Activated CD8-positive, alpha-beta memory T cell treated with anti-CD3 and anti-CD28 coated beads for 4 hours (primary cell): Measurements from ENCODE around the gene KLHL34.

Experiments used
- DNase-seq, 2 donors: peaks; one replicate each; pipeline ENCODE4 v3.0.0-alpha.2; 2020; ENCODE audit warnings: low read depth in 2 of 2

Gene KLHL34, protein sequence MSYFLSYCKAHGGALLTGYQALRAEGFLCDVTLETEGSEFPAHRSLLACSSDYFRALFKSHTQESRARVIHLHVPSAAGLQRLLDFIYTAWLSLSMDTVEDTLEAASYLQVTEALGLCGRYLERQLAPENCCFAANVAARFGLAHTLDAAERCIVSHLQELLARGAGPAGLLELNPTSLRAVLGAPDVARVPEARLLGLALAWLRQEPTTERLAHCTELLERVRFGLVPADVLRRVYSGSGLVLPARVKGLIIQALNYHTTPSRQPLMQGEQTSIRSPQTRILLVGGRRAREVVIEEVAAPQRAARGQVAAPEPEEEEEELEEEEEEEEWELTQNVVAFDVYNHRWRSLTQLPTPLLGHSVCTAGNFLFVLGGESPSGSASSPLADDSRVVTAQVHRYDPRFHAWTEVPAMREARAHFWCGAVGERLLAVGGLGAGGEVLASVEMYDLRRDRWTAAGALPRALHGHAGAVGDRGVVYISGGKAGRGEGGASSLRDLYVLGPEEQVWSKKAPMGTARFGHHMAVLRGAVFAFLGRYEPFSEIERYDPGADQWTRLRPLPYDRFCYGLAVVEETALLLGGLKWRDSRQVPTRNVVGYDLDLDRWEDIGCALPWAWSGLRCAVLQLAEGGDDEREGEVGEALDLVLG

DNA sequence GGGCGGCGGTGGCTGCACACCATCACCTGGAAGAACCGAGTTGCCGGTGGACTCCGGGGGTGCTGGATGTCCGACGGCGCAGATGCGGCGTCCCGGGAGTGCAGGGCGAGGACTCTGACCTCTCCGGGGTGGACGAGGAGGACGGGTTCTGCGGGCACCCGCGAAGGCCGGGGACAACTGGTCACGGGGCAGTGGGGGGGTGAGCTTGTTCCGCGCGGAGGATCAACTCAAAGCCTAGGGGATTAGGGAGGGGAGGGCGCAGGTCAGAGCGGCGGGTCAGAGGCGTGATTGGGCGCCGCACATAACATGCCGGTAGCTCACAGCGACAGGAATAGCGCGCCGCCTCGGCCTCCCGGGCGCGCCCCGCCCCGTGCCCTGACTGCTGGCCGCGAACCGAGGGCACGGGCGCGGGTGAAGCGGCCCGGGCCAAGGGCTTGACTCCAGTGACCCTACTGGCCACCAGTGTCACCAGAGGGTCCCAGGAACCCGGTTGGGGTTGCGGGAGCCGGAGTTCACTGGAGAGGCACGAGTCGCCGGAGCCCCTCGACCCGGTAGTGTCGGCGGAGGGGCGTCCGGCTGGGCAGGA is at the start of gene KLHL34:
TSS of gene KLHL34 (minus strand) at position 179 of the 586 bp plus-strand sequence. CDS start 542 bp downstream, outside the sequence.
- no peak for DNase-seq

DNA sequence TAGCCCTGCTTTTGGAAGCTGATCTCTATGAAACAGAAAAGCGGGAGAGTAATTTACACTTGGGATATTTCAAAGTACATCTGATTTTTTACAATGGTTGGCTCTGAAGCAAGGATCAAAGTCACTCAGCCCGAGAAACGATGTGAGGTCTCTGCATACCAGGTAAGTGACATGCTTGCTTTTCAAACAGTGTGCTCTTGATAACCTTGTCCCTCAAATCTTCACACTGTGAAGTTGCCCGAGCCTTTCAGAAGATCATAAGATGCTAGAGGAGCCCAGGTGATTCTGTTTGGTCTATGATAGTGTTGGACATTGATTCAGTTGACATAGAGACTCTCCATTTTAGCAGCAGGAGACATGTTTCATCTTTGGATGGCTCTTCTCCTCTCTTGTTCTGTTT is 47.1 kb upstream of the KLHL34 start:
- DNase-seq, result no peak

DNA sequence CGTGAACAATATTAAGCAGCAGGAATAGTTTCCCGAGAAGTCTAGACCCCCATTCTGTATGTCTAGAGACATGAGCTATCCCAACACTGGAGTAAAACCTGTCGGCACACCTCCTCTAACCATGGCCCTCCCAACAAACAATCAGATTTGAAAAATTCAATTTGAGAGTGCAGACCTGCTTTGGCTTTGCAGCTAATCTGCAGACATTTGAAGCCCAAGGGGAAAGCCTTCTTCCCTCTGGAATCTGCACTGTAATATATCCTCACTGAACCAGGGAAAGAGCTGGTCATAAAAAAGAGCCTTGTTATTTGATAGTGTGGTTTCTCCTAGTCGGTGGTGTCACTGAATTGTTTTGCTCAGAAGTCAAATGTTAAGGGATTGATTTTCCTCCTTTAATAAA is 44.6 kb upstream of the KLHL34 start:
- no peak for DNase-seq

DNA sequence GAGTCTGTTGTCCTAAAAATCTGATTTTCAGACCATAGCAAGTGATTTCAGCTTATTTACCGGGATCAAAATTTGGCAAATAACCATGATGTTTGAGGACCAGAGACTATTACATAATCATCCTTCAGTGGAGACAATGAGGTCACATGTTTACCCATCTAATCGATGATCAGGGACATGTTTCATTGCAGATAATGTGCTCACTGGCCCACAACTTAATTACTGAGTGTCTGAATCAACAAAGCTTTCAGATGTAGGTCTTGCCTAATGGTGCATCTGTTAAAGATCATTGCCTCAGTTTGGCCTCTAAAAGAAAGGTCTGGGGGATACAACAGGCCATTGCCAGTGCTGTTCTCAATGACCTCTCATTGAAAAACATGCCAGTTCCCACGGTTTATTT is 42.8 kb upstream of the KLHL34 start:
- no peak for DNase-seq

DNA sequence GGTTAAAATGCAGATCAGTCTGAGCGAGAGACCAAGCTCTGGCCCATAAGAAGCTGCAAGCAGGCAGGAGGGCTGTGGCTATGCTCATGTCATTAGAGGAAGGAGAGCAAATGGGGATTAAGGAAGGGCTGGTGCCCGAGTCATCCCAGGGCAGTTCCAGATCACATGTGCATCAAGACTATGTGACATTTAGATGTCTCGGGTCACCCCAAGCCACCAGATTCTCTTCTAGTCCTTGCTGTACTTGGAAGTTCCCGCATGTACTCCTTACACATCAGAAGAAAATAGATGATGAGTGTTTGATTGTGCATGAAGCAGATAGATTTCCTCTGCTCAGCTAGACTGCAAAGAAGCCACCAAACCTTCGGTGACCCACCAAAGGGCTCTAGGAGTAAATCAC is 42.1 kb upstream of the KLHL34 start:
- DNase-seq, result no peak

DNA sequence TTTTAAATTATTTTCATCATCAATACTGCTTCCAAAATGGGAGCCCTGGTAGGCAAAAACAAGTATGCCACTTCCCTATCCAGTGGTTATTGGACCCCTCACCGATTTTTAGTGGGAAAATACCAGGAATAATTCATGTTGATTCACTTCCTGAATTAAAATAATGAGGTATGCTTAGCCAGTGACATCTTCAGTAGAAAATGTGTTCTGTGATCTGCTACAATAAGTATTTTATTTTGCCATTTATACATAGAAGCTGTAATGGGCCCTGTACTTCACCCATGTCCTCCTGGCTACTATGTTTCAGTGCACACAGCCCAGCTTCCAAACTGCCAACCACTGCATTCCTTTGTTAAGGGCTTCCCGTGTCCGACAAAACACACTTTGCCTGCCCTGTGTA is 41.0 kb upstream of the KLHL34 start:
- no peak for DNase-seq

DNA sequence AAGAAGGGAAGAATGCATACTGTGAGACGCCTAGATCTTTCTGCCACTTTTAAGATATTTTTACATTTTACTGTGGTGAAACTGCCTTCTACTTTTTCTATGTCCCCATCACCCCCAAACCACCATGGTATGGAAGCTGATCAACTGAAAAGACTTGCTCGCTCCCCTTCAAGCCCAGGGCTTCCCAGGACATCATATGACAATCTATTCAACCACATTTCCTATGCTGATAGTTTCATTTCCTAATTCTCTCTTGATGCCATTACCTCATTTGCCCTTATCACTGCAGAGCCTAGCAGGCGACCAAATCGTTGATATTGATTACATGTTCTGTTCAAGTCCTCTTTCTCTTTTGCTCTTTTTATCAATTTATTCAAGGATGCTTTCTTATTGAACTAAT is 40.1 kb upstream of the KLHL34 start:
- DNase-seq, result no peak

DNA sequence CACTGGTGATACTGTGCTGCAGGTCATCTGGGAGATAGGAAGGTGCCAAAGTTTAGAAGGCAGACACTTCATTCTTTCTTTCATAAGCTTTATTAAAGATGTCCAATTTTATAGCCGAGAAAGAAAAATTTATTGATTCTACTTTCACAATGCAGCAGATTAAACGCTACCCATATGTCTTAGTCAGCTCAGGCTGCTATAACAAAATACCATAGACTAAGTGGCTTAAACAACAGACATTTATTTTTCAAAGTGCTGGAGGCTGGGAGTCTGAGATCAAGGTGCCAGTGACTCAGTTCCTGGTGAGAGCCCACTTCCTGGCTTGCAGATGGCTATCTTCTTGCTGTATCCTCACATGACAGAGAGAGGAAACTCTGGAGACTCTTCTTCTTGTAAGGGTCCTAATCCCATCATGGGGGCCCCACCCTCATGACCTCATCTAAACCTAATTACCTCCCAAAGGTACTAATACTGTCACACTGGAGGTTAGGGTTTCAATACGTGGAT is 33.4 kb upstream of the KLHL34 start:
- DNase-seq, result no peak

DNA sequence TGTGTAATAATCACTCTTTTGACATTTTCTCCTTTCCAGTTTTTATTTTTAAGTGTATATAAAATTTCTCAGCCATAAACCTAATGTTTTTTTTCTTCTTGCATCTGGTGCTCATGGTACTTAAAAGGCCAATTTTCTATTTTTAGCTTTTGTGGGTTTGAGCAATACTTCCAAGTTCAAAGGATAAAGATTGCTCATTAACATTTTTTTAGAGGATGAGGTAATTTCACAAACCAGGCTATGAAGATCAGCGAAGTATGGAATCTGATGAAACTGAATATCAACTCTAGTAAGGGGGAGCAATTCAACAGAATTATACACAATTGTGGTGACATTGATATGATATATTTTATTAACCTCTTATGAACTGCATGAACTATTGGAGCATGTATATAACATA is 25.8 kb upstream of the KLHL34 start:
- no peak for DNase-seq

DNA sequence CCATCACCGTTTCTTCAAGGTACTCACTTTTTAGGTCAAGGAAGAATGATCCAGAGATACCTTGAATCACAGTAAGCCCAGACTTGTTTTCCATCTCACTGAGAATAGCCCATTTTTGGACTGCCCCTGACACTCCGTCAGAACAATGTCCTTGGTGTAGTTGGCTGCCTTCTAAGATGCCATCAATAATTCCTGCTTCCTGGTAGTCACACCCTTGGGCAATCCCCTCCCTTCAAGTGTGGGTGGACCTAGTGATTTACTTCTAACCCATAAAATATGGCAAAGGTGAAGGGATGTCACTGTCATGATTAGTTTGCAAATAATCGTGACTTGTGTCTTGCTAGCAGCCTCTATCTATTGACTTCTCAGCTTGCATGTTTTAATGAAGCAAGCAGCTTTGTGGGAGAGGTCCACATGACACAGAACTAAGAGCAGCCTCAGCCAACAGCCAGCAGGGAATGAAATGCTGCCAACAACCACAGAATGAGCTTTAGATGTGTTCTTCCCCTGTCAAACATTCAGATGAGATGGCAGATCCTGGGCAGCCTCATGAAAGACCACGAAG is 20.0 kb upstream of the KLHL34 start:
- DNase-seq, result no peak

DNA sequence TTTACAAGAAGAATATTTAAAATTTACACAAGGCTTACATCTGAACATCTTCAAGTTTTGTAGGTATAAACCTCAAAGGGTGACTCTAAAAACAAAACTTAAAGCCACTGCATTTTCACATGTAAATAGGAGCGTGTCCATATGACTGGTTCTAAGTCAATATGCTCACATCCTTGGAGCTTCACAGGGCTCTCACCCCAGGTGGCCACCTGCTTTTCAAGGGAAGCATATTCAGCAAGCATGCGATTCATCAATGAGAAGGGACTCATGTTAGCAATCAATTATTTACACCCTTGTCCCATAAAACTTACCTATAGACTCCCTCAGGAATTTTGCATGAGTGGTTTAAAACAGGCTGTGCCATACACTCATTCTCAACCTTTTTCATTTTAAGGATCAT is 17.8 kb upstream of the KLHL34 start:
- DNase-seq, result no peak

DNA sequence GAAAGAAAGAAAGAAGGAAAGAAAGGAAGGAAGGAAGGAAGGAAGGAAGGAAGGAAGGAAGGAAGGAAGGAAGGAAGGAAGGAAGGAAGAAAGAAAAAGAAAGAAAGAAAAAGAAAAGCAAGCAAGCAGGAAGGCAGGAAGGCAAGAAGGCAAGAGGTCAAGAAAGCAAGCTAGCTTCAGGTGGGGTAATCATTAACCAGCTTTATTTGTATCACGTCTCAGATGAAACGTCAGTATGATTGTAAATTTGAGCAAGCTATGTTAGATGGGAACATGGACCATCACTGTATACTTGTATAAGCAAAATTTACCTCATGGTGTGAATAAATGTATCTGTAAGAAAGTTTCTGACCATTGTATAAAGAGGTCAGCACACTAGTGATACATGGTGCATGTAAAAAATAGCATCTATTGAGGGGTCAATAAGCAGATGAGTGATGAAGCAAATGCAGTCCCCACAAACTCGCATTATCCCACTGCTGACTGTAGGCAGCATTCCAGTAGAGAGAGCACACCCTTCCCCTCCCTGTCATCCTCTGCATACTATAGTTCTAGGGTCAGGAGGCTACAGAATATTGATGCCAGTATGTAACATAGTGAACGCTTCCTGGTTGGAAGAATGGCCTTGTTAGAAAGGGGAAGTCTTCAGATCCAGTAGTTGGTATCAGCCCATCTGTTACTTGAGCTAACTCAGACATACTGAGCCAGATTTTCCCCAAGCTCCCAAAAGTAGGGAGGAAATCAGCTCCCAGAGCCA is 16.5 kb upstream of the KLHL34 start:
- no peak for DNase-seq

DNA sequence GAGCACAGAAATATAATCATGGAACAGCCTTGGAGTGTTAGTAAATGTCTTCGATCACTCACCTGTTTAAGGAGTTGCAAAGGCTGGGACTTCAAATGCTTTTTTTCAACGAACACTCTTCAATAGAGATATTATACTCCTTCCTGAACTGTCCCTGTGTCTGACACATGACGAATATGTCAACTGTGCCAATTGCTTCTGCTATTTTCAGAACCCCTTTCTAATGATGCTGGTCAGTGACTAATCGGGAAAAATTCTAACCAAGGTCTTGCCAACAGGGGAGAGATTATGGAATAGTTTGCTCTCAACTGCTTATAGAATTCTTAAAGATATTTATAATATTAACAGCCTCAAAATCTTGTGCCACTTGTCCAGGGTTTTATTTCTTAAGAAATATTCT is 8.5 kb upstream of the KLHL34 start:
- no peak for DNase-seq

DNA sequence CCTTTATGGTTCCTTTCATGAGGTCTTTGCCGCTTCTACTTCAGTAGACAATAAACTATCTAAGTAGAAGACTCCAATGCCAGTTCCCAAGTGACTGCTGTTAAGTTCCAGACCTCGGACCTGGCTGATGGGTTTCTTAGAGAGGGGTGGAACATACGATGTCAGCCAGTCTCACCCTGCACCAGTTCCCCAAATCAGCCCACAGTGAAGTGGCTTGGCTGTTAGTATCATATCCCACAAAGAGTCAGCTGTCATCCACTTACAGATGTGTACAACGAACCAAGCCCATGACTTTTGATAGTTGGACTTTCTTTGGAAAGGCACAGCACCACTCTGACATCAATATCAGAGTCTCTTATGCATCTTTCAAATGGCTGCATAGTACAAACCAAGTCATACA is 8.1 kb upstream of the KLHL34 start:
- no peak for DNase-seq

DNA sequence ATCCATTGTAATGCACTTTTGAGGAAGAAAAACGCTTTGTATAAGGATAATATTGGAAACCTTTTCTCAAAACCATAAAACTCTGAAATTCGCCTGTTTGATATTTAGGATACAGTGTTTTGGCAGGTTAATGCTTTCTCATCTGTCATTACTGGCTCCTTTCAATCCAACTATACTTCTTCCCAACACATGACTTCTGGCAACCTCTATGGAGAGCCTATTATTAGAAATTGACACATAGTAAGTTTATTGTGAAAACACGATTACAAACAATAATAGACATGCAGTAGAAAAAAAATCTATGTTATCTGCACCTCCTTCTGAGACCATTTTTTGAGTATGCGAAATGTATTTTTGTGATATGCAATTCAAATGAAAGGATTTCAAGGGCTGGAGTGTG is 4.6 kb upstream of the KLHL34 start:
- DNase-seq, result no peak

DNA sequence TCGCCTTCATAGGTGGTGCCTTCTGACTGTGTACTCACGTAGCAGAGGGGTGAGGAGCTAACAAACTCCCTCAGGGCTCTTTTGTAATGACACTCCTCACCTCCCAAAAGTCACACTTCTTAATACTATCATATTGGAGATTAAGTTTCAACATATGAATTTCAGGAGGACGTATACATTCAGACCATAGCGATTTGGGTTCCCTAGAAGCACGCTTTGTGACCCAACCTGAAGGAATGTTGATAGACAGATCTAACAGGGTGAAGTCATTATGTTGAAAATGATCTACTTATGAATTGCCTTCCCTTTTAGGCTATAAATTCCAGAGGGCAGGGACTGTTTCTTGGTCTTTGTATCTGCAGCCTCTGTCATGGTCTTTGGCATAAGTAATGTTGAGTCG is 3.2 kb upstream of the KLHL34 start:
- DNase-seq, result no peak

DNA sequence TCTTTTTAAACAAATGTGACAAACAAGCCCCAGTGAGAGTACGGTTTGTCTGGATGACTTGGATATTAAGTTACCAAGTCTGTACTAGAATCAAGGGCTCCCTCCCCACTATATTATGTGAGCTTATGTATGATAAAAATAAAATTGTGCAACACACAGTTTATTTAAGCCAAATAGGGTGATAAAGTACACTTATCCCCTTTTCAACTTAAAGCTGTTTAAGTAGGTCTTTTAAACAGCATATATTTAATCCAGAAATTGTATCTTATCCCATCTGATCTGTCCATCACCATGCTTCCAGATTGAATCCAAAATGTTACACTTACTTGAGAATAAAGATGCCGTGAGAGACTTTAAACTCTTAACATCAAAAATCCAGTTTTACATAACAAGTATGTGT is 2.0 kb upstream of the KLHL34 start:
- DNase-seq, result no peak

DNA sequence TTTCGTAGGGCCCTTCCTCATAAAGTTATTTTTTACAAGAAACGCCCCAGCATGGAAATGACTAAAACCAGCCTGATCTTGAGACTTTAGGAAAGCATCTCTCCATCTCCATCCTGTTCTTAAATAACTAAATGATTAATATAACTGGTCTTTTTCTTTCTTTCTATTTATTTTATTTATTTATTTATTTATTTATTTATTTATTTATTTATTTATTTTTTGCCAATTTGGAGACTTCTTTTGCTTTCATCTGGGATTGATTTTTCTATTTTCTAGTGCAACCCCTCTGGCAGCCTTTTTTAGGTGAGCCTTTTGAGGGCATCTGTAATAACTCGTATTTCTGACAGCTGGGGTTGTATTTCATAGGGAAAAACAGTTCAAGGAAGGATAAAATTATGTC is 1.2 kb upstream of the KLHL34 start:
- DNase-seq, result no peak

DNA sequence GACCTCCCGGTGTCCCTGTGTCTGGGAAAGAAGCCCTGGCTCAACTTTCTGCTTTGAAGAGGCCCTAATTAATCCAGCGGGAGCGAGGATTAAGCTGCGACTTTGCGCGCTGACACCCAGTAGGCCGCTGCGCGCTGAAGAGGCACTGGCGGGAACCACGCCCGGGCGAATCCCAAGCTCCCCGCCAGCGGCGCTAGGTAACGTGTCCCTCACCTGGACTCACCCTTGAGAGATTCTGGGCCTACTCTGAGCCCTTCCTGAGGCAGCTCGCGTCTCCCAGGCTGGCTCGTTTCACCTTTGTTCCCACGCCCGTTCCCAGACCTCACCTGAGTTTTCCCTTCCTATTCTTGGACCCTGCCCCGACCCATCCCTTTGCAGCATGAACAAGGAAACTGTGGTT is 616 bp upstream of the KLHL34 start:
- no peak for DNase-seq

DNA sequence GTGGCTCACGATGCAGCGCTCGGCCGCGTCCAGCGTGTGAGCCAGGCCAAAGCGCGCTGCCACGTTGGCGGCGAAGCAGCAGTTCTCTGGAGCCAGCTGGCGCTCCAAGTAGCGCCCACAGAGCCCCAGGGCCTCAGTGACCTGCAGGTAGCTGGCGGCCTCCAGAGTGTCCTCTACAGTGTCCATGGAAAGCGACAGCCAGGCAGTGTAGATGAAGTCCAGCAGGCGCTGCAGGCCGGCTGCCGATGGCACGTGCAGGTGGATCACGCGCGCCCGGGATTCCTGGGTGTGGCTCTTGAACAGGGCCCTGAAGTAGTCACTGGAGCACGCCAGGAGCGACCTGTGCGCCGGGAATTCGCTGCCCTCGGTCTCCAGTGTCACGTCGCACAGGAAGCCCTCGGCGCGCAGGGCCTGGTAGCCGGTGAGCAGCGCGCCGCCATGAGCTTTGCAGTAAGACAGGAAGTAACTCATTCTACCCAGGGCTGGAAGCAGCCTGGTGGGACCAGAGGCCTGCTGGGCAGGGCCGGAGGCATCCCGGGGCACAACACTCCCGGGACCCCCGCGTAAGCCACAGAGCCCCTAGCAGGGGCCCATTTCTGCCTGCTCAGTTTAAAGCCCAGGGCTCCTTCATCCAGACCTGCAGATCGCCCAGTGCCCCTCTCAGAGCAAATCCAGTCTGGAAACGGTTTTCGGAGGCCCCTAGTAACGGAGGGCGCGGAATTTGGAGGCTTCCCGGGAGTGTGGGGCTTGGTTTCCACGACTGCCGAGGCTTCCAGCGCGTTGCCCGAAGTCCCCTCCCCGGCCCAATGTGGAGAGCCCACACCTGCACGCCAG is 595 bp downstream of the KLHL34 start:
- no peak for DNase-seq
